ENCODE measurements around the gene IVNS1ABP. TPM values are rescaled to one million over a fixed set of nuclear protein-coding genes. Genes with fewer than 3 reads are reported as not detected.

The IVNS1ABP gene
- total and polyA plus RNA-seq, 9 of the 15 experiments (the other 6 are each of a cell fraction or from before 2014, with no cell fraction given): 30.6 to 126 (median 77.7) TPM

- TF ChIP-seq ZBTB5 (IDR thresholded peaks at IDR 0.05) (no peak), TSHZ1 (CRISPR knock-in tag; IDR thresholded peaks at IDR 0.05) (no peak), SPI1 (IDR thresholded peaks at IDR 0.05; ENCODE audit: borderline replicate concordance, low read depth, low read length) (no peak), MXD1 (CRISPR knock-in tag; IDR thresholded peaks at IDR 0.05; ENCODE audit: borderline replicate concordance, poor library complexity, severe bottlenecking) (no peak), POU5F1 (IDR thresholded peaks at IDR 0.05; ENCODE audit: borderline replicate concordance, low read depth, low read length, partially characterized antibody) (no peak), TOE1 (IDR thresholded peaks at IDR 0.05; ENCODE audit: borderline replicate concordance) (no peak), TOE1 (CRISPR knock-in tag; IDR thresholded peaks at IDR 0.05; ENCODE audit: borderline replicate concordance, low read depth) (no peak), ARID3B (CRISPR knock-in tag; IDR thresholded peaks at IDR 0.05; ENCODE audit: borderline replicate concordance) (no peak), SNRNP70 (optimal IDR thresholded peaks at IDR 0.05; ENCODE audit: low read depth, low read length) (no peak), ZNF75A (CRISPR knock-in tag; IDR thresholded peaks at IDR 0.05) (no peak), RBM17 (IDR thresholded peaks at IDR 0.05; ENCODE audit: borderline replicate concordance, low read depth, low read length) (no peak), ZNF133 (CRISPR knock-in tag; IDR thresholded peaks at IDR 0.05) (0 out of 2 replicates have a peak, but pooled peaks have one; percentile 33), ZNF143 (CRISPR knock-in tag; IDR thresholded peaks at IDR 0.05) (no peak), RAD21 (CRISPR knock-in tag; conservative IDR thresholded peaks at IDR 0.05 in 1 of 2, IDR thresholded peaks at IDR 0.05 in 1 of 2) (no peak), ZBTB2 (IDR thresholded peaks at IDR 0.05) (peak; percentile 46; the same call in 1 of the 2 replicates), EGR1 (conservative IDR thresholded peaks at IDR 0.05) (peak; percentile 49), ZNF584 (CRISPR knock-in tag; IDR thresholded peaks at IDR 0.05; ENCODE audit: low read depth) (0 out of 2 replicates have a peak, but pooled peaks have one; percentile 4)
These were observed 645 bp downstream of the IVNS1ABP start (continued) for GRCh38 chr1:185316163-185317033.
